ENCODE data around the gene MT2A.

DNA sequence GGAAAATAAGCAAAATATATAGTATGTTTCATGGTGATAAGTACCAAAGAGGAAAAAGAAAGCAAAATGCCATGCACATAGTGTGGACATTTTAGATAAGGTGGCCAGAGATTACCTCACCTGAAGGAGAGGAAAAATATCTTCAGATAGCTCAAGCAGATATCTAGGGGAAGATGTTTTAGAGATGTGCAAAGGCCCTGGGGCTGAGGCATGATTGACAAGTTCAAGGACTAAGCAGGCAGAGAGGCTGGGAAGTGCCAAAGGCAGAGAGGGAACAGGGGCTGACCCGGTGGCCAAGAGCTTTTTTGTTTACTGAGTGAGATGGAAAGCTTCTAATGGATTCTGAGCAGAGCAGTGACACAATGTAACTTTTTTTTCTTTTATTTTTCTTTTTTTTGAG, 47.9 kb upstream of the MT2A start:
- no peak for TF ChIP-seq EZH2 (IDR thresholded peaks at IDR 0.05; ENCODE audit: borderline replicate concordance, insufficient read depth, low read depth, low read length, poor library complexity, severe bottlenecking)
- TF ChIP-seq, protein P1, sequence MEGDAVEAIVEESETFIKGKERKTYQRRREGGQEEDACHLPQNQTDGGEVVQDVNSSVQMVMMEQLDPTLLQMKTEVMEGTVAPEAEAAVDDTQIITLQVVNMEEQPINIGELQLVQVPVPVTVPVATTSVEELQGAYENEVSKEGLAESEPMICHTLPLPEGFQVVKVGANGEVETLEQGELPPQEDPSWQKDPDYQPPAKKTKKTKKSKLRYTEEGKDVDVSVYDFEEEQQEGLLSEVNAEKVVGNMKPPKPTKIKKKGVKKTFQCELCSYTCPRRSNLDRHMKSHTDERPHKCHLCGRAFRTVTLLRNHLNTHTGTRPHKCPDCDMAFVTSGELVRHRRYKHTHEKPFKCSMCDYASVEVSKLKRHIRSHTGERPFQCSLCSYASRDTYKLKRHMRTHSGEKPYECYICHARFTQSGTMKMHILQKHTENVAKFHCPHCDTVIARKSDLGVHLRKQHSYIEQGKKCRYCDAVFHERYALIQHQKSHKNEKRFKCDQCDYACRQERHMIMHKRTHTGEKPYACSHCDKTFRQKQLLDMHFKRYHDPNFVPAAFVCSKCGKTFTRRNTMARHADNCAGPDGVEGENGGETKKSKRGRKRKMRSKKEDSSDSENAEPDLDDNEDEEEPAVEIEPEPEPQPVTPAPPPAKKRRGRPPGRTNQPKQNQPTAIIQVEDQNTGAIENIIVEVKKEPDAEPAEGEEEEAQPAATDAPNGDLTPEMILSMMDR (IDR thresholded peaks at IDR 0.05), result no peak
